Liver (tissue), 9 donors: ENCODE data around the gene PPP2R5C. TPM values are rescaled to one million over a fixed set of nuclear protein-coding genes. Genes with fewer than 3 reads are reported as not detected.

Experiments
- DNase-seq: peaks from one replicate; pipeline ENCODE4 v3.0.0-alpha.2; 2017; ENCODE audit warnings: low spot score
- H3K27ac ChIP-seq, 2 donors: one replicate each; pipeline ENCODE4 v1.7.0; 2013; ENCODE audit warnings: inconsistent platforms in 2 of 2, low read length in 2 of 2, control low read depth in 1 of 2, low read depth in 1 of 2, mild to moderate bottlenecking in 1 of 2
- H3K27me3 ChIP-seq, 4 donors: one replicate each; pipeline versions ENCODE4 v1.6.1 to v1.7.0; 2013; ENCODE audit warnings: low read length in 3 of 4, inconsistent platforms in 1 of 4, mild to moderate bottlenecking in 1 of 4, moderate library complexity in 1 of 4; ENCODE audit not compliant: control insufficient read depth in 4 of 4, insufficient read depth in 4 of 4
- H3K36me3 ChIP-seq, 4 donors: one replicate each; pipeline versions ENCODE4 v1.6.1 to v1.7.0; 2013; ENCODE audit warnings: low read length in 3 of 4, mild to moderate bottlenecking in 3 of 4, low read depth in 1 of 4, moderate library complexity in 1 of 4; ENCODE audit not compliant: control insufficient read depth in 4 of 4, insufficient read depth in 3 of 4
- H3K4me1 ChIP-seq, 4 donors: one replicate each; pipeline versions ENCODE4 v1.6.1 to v1.7.0; 2013; ENCODE audit warnings: low read length in 3 of 4, mild to moderate bottlenecking in 3 of 4, moderate library complexity in 1 of 4; ENCODE audit not compliant: control insufficient read depth in 4 of 4, insufficient read depth in 4 of 4
- H3K4me3 ChIP-seq, 3 donors: one replicate each; pipeline versions ENCODE4 v1.6.1 to v1.7.0; 2013; ENCODE audit warnings: low read length in 3 of 3, control low read depth in 1 of 3, low read depth in 1 of 3, mild to moderate bottlenecking in 1 of 3
- H3K9ac ChIP-seq, 2 donors: one replicate each; pipeline ENCODE4 v1.7.0; 2013; ENCODE audit warnings: low read length in 2 of 2, mild to moderate bottlenecking in 2 of 2, moderate library complexity in 2 of 2, control low read depth in 1 of 2, low read depth in 1 of 2
- H3K9me3 ChIP-seq, 4 donors: one replicate each; pipeline versions ENCODE4 v1.6.1 to v1.7.0; 2013; ENCODE audit warnings: low read length in 3 of 4; ENCODE audit not compliant: control insufficient read depth in 4 of 4
- CTCF ChIP-seq: fragments of 150-350 bp; IDR thresholded peaks from 2 replicates; pipeline ENCODE4 v1.5.1; 2017; ENCODE audit warnings: improper control_type of control experiment, low read depth, low read length; ENCODE audit not compliant: missing input control
- EGR1 ChIP-seq, 2 donors: IDR thresholded peaks; 2 replicates each; pipeline ENCODE4 v1.6.1; 2016 to 2018; ENCODE audit warnings: antibody characterized with exemption in 2 of 2, low read depth in 2 of 2
- HNF4A ChIP-seq, 2 donors: conservative IDR thresholded peaks; 2 replicates each; pipeline ENCODE4 v1.6.1; 2016; ENCODE audit warnings: antibody characterized with exemption in 2 of 2, mild to moderate bottlenecking in 2 of 2
- NR2F2 ChIP-seq: IDR thresholded peaks from 2 replicates; pipeline ENCODE4 v1.6.1; 2016; ENCODE audit warnings: antibody characterized with exemption
- RAD21 ChIP-seq, 2 donors: IDR thresholded peaks; 2 replicates each; pipeline ENCODE4 v1.6.1; 2016; ENCODE audit warnings: antibody characterized with exemption in 2 of 2, mild to moderate bottlenecking in 2 of 2
- REST ChIP-seq: IDR thresholded peaks from 2 replicates; pipeline ENCODE4 v1.6.1; 2016; ENCODE audit warnings: antibody characterized with exemption, mild to moderate bottlenecking
- SP1 ChIP-seq: IDR thresholded peaks from 2 replicates; pipeline ENCODE4 v1.6.1; 2018; ENCODE audit warnings: antibody characterized with exemption, mild to moderate bottlenecking
- TAF1 ChIP-seq: conservative IDR thresholded peaks from 2 replicates; pipeline ENCODE4 v1.6.1; 2016; ENCODE audit warnings: antibody characterized with exemption, mild to moderate bottlenecking
- ZBTB33 ChIP-seq: IDR thresholded peaks from 2 replicates; pipeline ENCODE4 v1.6.1; 2016; ENCODE audit warnings: antibody characterized with exemption
- WGBS: extraction: QIAGEN DNeasy Blood & Tissue Kit; methylation state at CpG from one replicate; pipeline ENCODE4 v1.1.7; 2013; 5-methylcytosine and 5-hydroxymethylcytosine counted together
- polyA plus RNA-seq, 2 donors: library from polyadenylated mRNA; stranded (reverse) in 1 of 2; unstranded in 1 of 2; fragments of 200-250 nt in 1 of 2; fragments of >200 nt in 1 of 2; fragmentation: Nextera tagmentation in 1 of 2; extraction: Ambion mirVana in 1 of 2; gene quantifications; one replicate each; pipeline versions ENCODE4 v1.2.1 to v1.2.3, GENCODE V29; 2013 to 2015
- total RNA-seq, 2 donors: library from RNA; depleted of rRNA; stranded (reverse); fragments of >200 nt; gene quantifications; one replicate each; pipeline ENCODE4 v1.2.3, GENCODE V29; 2014
- donor health status: healthy.
- donor health status: healthy.
- donor health status: healthy.
- donor health status: healthy.
- donor health status: healthy.

The PPP2R5C gene
- total and polyA plus RNA-seq, 4 donors, result 33.5 to 52.3 (median 43.9) TPM

GRCh38 chr14:101908795-101909194, 147.3 kb downstream of the PPP2R5C start:
- TF ChIP-seq REST, result no peak
- no peak for TF ChIP-seq CTCF
- no peak for TF ChIP-seq ZBTB33
- no peak for TF ChIP-seq RAD21 (IDR thresholded peaks at IDR 0.05)
- no peak for TF ChIP-seq HNF4A (conservative IDR thresholded peaks at IDR 0.05)
- no peaks in the 10 kb centered on the region for H3K27me3 ChIP-seq
- H3K36me3 ChIP-seq, result peaks cover 8 to 73% (median 48%) of the 10 kb centered on the region in 4 donors
- no peak for DNase-seq
- H3K9ac ChIP-seq, result no peak overlapping the region
- no peaks in the 10 kb centered on the region for H3K4me1 ChIP-seq
- 97% methylated on average over 8 of the region's 8 CpGs for whole genome bisulfite sequencing
- no peak overlapping the region for H3K27ac ChIP-seq
- no peak overlapping the region for H3K4me3 ChIP-seq
- H3K9me3 ChIP-seq, result no peaks in the 10 kb centered on the region

- H3K9ac ChIP-seq, result no peak overlapping the region
- peaks cover 11 to 76% (median 49%) of the 10 kb centered on the region in 4 donors for H3K36me3 ChIP-seq
- WGBS, result 97% methylated on average over 12 of the region's 12 CpGs
- no peaks in the 10 kb centered on the region for H3K9me3 ChIP-seq
- H3K27me3 ChIP-seq, result no peaks in the 10 kb centered on the region
- H3K4me1 ChIP-seq, result no peaks in the 10 kb centered on the region
- H3K27ac ChIP-seq, result no peak overlapping the region
- TF ChIP-seq EGR1 (IDR thresholded peaks at IDR 0.05; ENCODE audit: low read depth in 2 of 2), result no peak
- no peak for TF ChIP-seq SP1
- no peak for TF ChIP-seq TAF1
- TF ChIP-seq ZBTB33, result no peak
- TF ChIP-seq NR2F2, result no peak
- DNase-seq, result no peak
- no peak overlapping the region for H3K4me3 ChIP-seq
These were observed 148.0 kb downstream of the PPP2R5C start for GRCh38 chr14:101909371-101910096.
